Lung (tissue), 12 donors: ENCODE results near the gene RPP25. TPM values are rescaled to one million over a fixed set of nuclear protein-coding genes. Genes with fewer than 3 reads are reported as not detected.

Source experiments
- ATAC-seq: fragments of 200-7000 bp; cut with Tn5 transposase; one replicate; pipeline ENCODE4 v1.9.1; 2020; ENCODE audit warnings: moderate number of reproducible peaks; ENCODE audit not compliant: insufficient read depth, low FRiP score
- DNase-seq, 3 donors: peaks; one replicate each; pipeline ENCODE4 v3.0.0-alpha.2; 2013 to 2017
- H3K27ac ChIP-seq, 2 donors: one replicate each; pipeline ENCODE4 v1.5.1; 2013; ENCODE audit warnings: mild to moderate bottlenecking in 2 of 2, moderate library complexity in 2 of 2, control low read depth in 1 of 2, inconsistent platforms in 1 of 2, low read depth in 1 of 2, low read length in 1 of 2
- H3K27me3 ChIP-seq, 3 donors: one replicate each; pipeline ENCODE4 v1.5.1; 2013; ENCODE audit warnings: low read length in 2 of 3; ENCODE audit not compliant: control insufficient read depth in 3 of 3, insufficient read depth in 3 of 3
- H3K36me3 ChIP-seq, 4 donors: one replicate each; pipeline ENCODE4 v1.5.1; 2013; ENCODE audit warnings: low read length in 4 of 4, mild to moderate bottlenecking in 1 of 4, moderate library complexity in 1 of 4; ENCODE audit not compliant: control insufficient read depth in 4 of 4, insufficient read depth in 4 of 4
- H3K4me1 ChIP-seq, 5 donors: one replicate each; pipeline ENCODE4 v1.5.1; 2013; ENCODE audit warnings: low read length in 5 of 5, mild to moderate bottlenecking in 2 of 5, moderate library complexity in 1 of 5; ENCODE audit not compliant: control insufficient read depth in 5 of 5, insufficient read depth in 5 of 5
- H3K4me3 ChIP-seq: one replicate; pipeline ENCODE4 v1.5.1; 2013; ENCODE audit warnings: mild to moderate bottlenecking, control low read depth, moderate library complexity
- H3K9ac ChIP-seq, 2 donors: one replicate each; pipeline ENCODE4 v1.5.1; 2013; ENCODE audit warnings: low read length in 2 of 2, control low read depth in 1 of 2; ENCODE audit not compliant: insufficient read depth in 1 of 2
- H3K9me3 ChIP-seq, 4 donors: one replicate each; pipeline ENCODE4 v1.5.1; 2013; ENCODE audit warnings: low read length in 3 of 4, mild to moderate bottlenecking in 1 of 4, moderate library complexity in 1 of 4; ENCODE audit not compliant: control insufficient read depth in 4 of 4, insufficient read depth in 3 of 4
- CTCF ChIP-seq: IDR thresholded peaks from 2 replicates; pipeline ENCODE4 v1.5.1; 2012; ENCODE audit warnings: mild to moderate bottlenecking; ENCODE audit errors: control extremely low read depth, extremely low read depth
- WGBS, 2 donors: extraction: QIAGEN DNeasy Blood & Tissue Kit; methylation state at CpG; one replicate each; pipeline ENCODE4 v1.1.7; 2013; 5-methylcytosine and 5-hydroxymethylcytosine counted together
- polyA plus RNA-seq, 2 donors: library from polyadenylated mRNA; stranded (reverse); fragments of 200-250 nt; gene quantifications; one replicate each; pipeline ENCODE4 v1.2.1, GENCODE V29; 2013
- total RNA-seq, 2 donors: library from RNA; depleted of rRNA in 1 of 2; stranded (reverse); fragments of >200 nt in 1 of 2; gene quantifications; one replicate each; pipeline ENCODE4 v1.2.1, GENCODE V29; 2014 to 2021
- donor health status: control.
- donor health status: control.
- donor health status: Bipolar disorder and iron deficiency.
- donor health status: healthy.
- donor health status: DM: yes; HTN: yes; CAD: no.

RPP25 gene
- total and polyA plus RNA-seq, 4 donors: 3.8 to 15.7 (median 12.6) TPM

GRCh38 chr15:74963213-74963612, 6.6 kb upstream of the RPP25 start:
- Histone ChIP-seq H3K27ac (no peak overlapping the region), H3K27me3 (peaks cover 0 to 21% (median 0%) of the 10 kb centered on the region in 3 donors), H3K9me3 (no peaks in the 10 kb centered on the region), H3K36me3 (no peaks in the 10 kb centered on the region), H3K4me1 (peaks cover 0 to 41% (median 14%) of the 10 kb centered on the region in 5 donors), H3K9ac (no peak overlapping the region), H3K4me3 (no peak overlapping the region)
- 93 to 97% methylated on average over 4 of the region's 4 CpGs for WGBS, 2 donors
- no peak for ATAC-seq
- TF ChIP-seq CTCF: no peak
- no peak for DNase-seq

GRCh38 chr15:74962671-74963070, 6.1 kb upstream of the RPP25 start:
- no peak overlapping the region for H3K27ac ChIP-seq
- H3K4me1 ChIP-seq: peaks cover 0 to 41% (median 14%) of the 10 kb centered on the region in 5 donors
- no peak for DNase-seq
- no peak for ATAC-seq
- WGBS, 2 donors: 67 to 84% methylated on average over 2 of the region's 2 CpGs
- H3K4me3 ChIP-seq: no peak overlapping the region
- no peaks in the 10 kb centered on the region for H3K36me3 ChIP-seq
- no peaks in the 10 kb centered on the region for H3K9me3 ChIP-seq
- no peak for TF ChIP-seq CTCF
- H3K9ac ChIP-seq: no peak overlapping the region
- H3K27me3 ChIP-seq: peaks cover 0 to 25% (median 0%) of the 10 kb centered on the region in 3 donors

DNA sequence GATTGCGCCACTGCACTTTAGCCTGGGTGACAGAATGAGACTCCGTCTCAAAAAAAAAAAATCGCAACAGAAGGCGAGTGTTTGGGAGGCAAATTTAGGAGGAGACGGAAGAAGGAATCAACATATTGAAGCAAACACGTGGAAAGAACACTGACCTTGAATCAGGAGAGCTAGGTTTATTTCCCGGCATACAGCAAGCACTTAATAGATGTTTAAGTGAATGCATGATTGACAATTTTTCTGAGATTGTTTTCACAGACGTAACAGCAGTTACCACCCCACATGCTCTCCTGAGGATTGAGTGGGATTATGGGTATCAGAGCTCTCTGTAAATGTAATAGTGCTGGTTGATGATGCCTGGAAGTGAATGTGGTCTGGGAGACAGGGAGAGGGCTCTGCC, 5.6 kb upstream of the RPP25 start:
- H3K4me3 ChIP-seq: no peak overlapping the region
- DNase-seq (no peak), ATAC-seq (no peak)
- no peak overlapping the region for H3K9ac ChIP-seq
- no peak overlapping the region for H3K27ac ChIP-seq
- H3K9me3 ChIP-seq: no peaks in the 10 kb centered on the region
- H3K27me3 ChIP-seq: peaks cover 0 to 30% (median 0%) of the 10 kb centered on the region in 3 donors
- WGBS, 2 donors: 92 to 96% methylated on average over 8 of the region's 8 CpGs
- no peaks in the 10 kb centered on the region for H3K36me3 ChIP-seq
- H3K4me1 ChIP-seq: peaks cover 0 to 46% (median 15%) of the 10 kb centered on the region in 5 donors
- TF ChIP-seq CTCF: no peak

GRCh38 chr15:74961616-74962015, 5.0 kb upstream of the RPP25 start:
- Histone ChIP-seq H3K27me3 (peaks cover 0 to 30% (median 0%) of the 10 kb centered on the region in 3 donors), H3K36me3 (no peaks in the 10 kb centered on the region), H3K4me1 (peaks cover 0 to 50% (median 15%) of the 10 kb centered on the region in 5 donors), H3K9ac (no peak overlapping the region), H3K27ac (no peak overlapping the region), H3K9me3 (no peaks in the 10 kb centered on the region), H3K4me3 (no peak overlapping the region)
- no peak for ATAC-seq
- 54 to 74% methylated on average over 5 of the region's 5 CpGs for WGBS, 2 donors
- no peak for TF ChIP-seq CTCF
- peak; percentile 62 to 85 (median 83) for DNase-seq
